ENCODE measurements around the gene LRRC70. TPM values are rescaled to one million over a fixed set of nuclear protein-coding genes. Genes with fewer than 3 reads are reported as not detected.

Gene LRRC70
- total and polyA plus RNA-seq, 2 of the 8 experiments (the other 6 are each of a cell fraction or from before 2014, with no cell fraction given) = 0.62 to 0.67 TPM

DNA sequence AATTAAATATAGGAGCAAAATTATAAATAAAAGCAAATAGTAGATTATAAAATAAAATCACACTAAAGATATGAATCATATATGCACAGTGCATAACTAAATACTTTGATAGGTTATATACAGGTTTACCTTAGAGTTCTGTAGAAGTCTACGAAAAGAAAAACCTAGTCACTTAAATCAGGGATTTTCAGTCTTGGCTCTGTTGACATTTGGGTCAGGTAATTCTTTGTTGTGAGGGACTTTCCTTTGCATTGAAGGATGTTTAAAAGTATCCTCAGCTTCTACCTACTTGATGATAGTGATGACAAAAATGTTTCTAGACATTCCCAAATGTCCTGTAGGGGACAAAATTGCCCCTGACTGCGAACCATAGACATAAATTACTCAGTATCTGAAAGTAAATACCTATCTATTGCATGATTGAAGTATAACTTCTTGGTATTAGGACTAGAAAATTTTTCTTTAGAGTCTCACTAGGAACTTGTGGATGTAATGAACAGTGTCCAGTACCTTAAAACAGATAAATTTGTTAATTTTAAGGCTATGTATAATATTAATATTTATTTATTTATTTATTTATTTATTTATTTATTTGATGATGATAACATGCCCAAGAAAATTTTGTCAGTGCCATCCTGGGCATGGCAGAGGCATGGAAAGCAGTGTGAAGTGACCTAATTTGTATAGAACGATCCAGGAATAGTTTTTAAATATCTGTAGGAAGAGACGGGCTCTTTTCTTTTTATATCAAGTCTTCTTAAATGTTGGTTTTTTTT, 44.0 kb upstream of the LRRC70 start:
- H2AFZ ChIP-seq (ENCODE audit: low read length) = no peak overlapping the region
- POLR2A ChIA-PET (ENCODE audit: partially characterized antibody) = no interaction called here

More for the DNA sequence above, 44.0 kb upstream of the LRRC70 start:
- Histone ChIP-seq H3K18ac (ENCODE audit: extremely low read depth, low read length) (no peak overlapping the region), H2BK5ac (ENCODE audit: low read depth, low read length) (no peak overlapping the region), H3K36me3 (ENCODE audit: control insufficient read depth in 2 of 4, insufficient read depth in 4 of 4, low read length in 3 of 4) (peaks cover 0 to 3% (median 0%) of the 10 kb centered on the region in 4 experiments; a peak in 2 of 8 replicates), H3K4me3 (ENCODE audit: extremely low read depth in 1 of 4, insufficient read depth in 2 of 4, low read depth in 3 of 4, low read length in 4 of 4) (no peak overlapping the region), H3K14ac (ENCODE audit: insufficient read length) (no peak overlapping the region), H2BK120ac (replicated peaks; ENCODE audit: low read depth, low read length) (no peak overlapping the region), H4K91ac (replicated peaks; ENCODE audit: insufficient read length, low read length) (no peak overlapping the region), H3K4me2 (ENCODE audit: insufficient read depth in 1 of 2, low read depth in 2 of 2, low read length in 2 of 2) (no peak overlapping the region), H3K4me1 (replicated peaks in 1 of 4; ENCODE audit: control insufficient read depth in 3 of 4, insufficient read depth in 4 of 4, low read length in 3 of 4) (no peaks in the 10 kb centered on the region), H2BK12ac (ENCODE audit: low read depth, low read length) (no peak overlapping the region), H2BK15ac (ENCODE audit: low read length) (no peak overlapping the region), H3K79me1 (ENCODE audit: low read depth, low read length) (no peaks in the 10 kb centered on the region), H3K4ac (replicated peaks; ENCODE audit: insufficient read length, low read depth, low read length) (no peak overlapping the region), H4K20me1 (replicated peaks in 1 of 2; ENCODE audit: control insufficient read depth in 1 of 2, insufficient read depth in 2 of 2, low read length in 2 of 2) (no peaks in the 10 kb centered on the region), H3K23me2 (ENCODE audit: low read depth, low read length) (no peaks in the 10 kb centered on the region), H3K27ac (ENCODE audit: low read depth, low read length) (no peak overlapping the region), H2AK5ac (ENCODE audit: low read depth, low read length) (no peak overlapping the region), H2BK20ac (ENCODE audit: low read length) (no peak overlapping the region), H3K9ac (replicated peaks in 1 of 4; ENCODE audit: extremely low read depth in 1 of 4, low read depth in 3 of 4, low read length in 3 of 4) (no peak overlapping the region), H4K5ac (ENCODE audit: insufficient read length, low read depth, low read length) (no peak overlapping the region), H3K79me2 (ENCODE audit: control insufficient read depth in 1 of 2, insufficient read depth in 2 of 2, low read length in 2 of 2) (no peaks in the 10 kb centered on the region), H4K8ac (ENCODE audit: extremely low read depth, insufficient read depth, low read length) (no peak overlapping the region), H3K23ac (ENCODE audit: insufficient read length) (no peak overlapping the region), H3K9me3 (ENCODE audit: insufficient read depth in 2 of 2, low read depth in 1 of 2, low read length in 1 of 2) (no peaks in the 10 kb centered on the region), H3K27me3 (replicated peaks in 1 of 4; ENCODE audit: control insufficient read depth in 3 of 4, extremely low read depth in 1 of 4, insufficient read depth in 3 of 4, low read length in 3 of 4) (no peaks in the 10 kb centered on the region), H3K56ac (replicated peaks; ENCODE audit: insufficient read length, low read depth, low read length) (no peak overlapping the region)
- FAIRE-seq (no peak), DNase-seq (ENCODE audit: low read depth in 1 of 2, low spot score in 2 of 2) (no peak)
- CTCF ChIA-PET (ENCODE audit: partially characterized antibody) = interaction anchor here (0.6 kb wide), 1 partner anchor 71 kb away, joined by 3 read pairs; no protein-coding TSS in a partner anchor
- WGBS, 2 experiments (ENCODE audit: extremely low coverage in 1 of 2, insufficient coverage in 1 of 2, insufficient read length in 1 of 2, insufficient replicate concordance in 2 of 2, low coverage in 1 of 2, low lambda C conversion rate in 2 of 2, missing lambda C conversion rate in 1 of 2) = 52% methylated on average over 4 of the region's 4 CpGs; no CpG with 5 or more reads in 1 of the 2 experiments
- no peak for TF ChIP-seq BCL11A (IDR thresholded peaks at IDR 0.05; ENCODE audit: low read depth in 2 of 2, low read length in 2 of 2)
- no peak for TF ChIP-seq FOSL1 (IDR thresholded peaks at IDR 0.05; ENCODE audit: insufficient read depth, low read depth, low read length)
- TF ChIP-seq POLR2A (IDR thresholded peaks at IDR 0.05; ENCODE audit: control extremely low read depth in 1 of 2, low read depth in 2 of 2, low read length in 2 of 2) = no peak
- TF ChIP-seq, protein P1, sequence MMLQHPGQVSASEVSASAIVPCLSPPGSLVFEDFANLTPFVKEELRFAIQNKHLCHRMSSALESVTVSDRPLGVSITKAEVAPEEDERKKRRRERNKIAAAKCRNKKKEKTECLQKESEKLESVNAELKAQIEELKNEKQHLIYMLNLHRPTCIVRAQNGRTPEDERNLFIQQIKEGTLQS (IDR thresholded peaks at IDR 0.05; ENCODE audit: insufficient read depth, low read depth, low read length) = no peak
- TF ChIP-seq KDM5A (IDR thresholded peaks at IDR 0.05; ENCODE audit: low read length) = no peak
- no peak for TF ChIP-seq KDM4A (IDR thresholded peaks at IDR 0.05; ENCODE audit: low read depth, low read length, severe bottlenecking)
- no peak for TF ChIP-seq ZNF274 (IDR thresholded peaks at IDR 0.05; ENCODE audit: borderline replicate concordance, extremely low read depth, low read length)
- TF ChIP-seq TAF7 (optimal IDR thresholded peaks at IDR 0.05; ENCODE audit: borderline replicate concordance, low read depth, low read length) = no peak
- no peak for TF ChIP-seq YY1 (IDR thresholded peaks at IDR 0.05; ENCODE audit: low read depth, low read length)
- no peak for TF ChIP-seq CBX5 (IDR thresholded peaks at IDR 0.05; ENCODE audit: low read depth, low read length)
- no peak for TF ChIP-seq SP1 (IDR thresholded peaks at IDR 0.05; ENCODE audit: low read depth, low read length)
- TF ChIP-seq BACH1 (IDR thresholded peaks at IDR 0.05; ENCODE audit: low read length) = no peak
- TF ChIP-seq TAF1 (IDR thresholded peaks at IDR 0.05; ENCODE audit: low read depth, low read length) = no peak
